Muscle of arm (tissue), 14 donors: ENCODE results near the gene CENPQ. TPM values are rescaled to one million over a fixed set of nuclear protein-coding genes. Genes with fewer than 3 reads are reported as not detected.
A peak's percentile ranks its signal among the peaks of the same experiment; 100 is the strongest.
"Not testable (repeated sequence)": the region's sequence is repeated elsewhere in the genome, so short reads cannot be mapped to it uniquely, and the experiment has no call there.

Source experiments
- DNase-seq: peaks from one replicate; pipeline ENCODE4 v3.0.0-alpha.2; 2013
- long read RNA-seq, 11 donors: transcript quantifications; one replicate each; lab custom pipeline, GENCODE V29; 2026
- polyA plus RNA-seq, 12 donors: library from polyadenylated mRNA; unstranded; fragments of 120-200 nt; gene quantifications; one replicate each; pipeline ENCODE4 v1.2.1, GENCODE V29; 2013; ENCODE audit not compliant: insufficient read length in 12 of 12

The CENPQ gene, protein sequence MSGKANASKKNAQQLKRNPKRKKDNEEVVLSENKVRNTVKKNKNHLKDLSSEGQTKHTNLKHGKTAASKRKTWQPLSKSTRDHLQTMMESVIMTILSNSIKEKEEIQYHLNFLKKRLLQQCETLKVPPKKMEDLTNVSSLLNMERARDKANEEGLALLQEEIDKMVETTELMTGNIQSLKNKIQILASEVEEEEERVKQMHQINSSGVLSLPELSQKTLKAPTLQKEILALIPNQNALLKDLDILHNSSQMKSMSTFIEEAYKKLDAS
- 10 to 100 TPM in 5 of 12 donors, 1 to 10 TPM in 6, not detected in 1; 7.6 to 13.8 (median 8.7) TPM for polyA plus RNA-seq
- long read RNA-seq, donor 1 = 0 reads
- long read RNA-seq, donor 2, partial matches to known transcripts = 0 of 2 reads
- long read RNA-seq, donor 2, other reads (novel, unspliced or antisense) = 0 of 2 reads
- long read RNA-seq, donor 3 = 0 reads
- long read RNA-seq, donor 4 = 0 reads
- long read RNA-seq, donor 5, partial matches to known transcripts = 0 of 3 reads
- long read RNA-seq, donor 5, other reads (novel, unspliced or antisense) = 0 of 3 reads
- long read RNA-seq, donor 6, partial matches to known transcripts = 0 of 1 reads
- long read RNA-seq, donor 6, other reads (novel, unspliced or antisense) = 0 of 1 reads
- long read RNA-seq, donor 7, partial matches to known transcripts = 0 of 2 reads
- long read RNA-seq, donor 7, other reads (novel, unspliced or antisense) = 0 of 2 reads
- long read RNA-seq, donor 8 = 0 reads
- long read RNA-seq, donor 9, partial matches to known transcripts = 0 of 2 reads
- long read RNA-seq, donor 9, other reads (novel, unspliced or antisense) = 0 of 2 reads
- long read RNA-seq, donor 10, partial matches to known transcripts = 0 of 1 reads
- long read RNA-seq, donor 10, other reads (novel, unspliced or antisense) = 0 of 1 reads
- long read RNA-seq, donor 11, partial matches to known transcripts = 0 of 2 reads
- long read RNA-seq, donor 11, other reads (novel, unspliced or antisense) = 0 of 2 reads

DNA sequence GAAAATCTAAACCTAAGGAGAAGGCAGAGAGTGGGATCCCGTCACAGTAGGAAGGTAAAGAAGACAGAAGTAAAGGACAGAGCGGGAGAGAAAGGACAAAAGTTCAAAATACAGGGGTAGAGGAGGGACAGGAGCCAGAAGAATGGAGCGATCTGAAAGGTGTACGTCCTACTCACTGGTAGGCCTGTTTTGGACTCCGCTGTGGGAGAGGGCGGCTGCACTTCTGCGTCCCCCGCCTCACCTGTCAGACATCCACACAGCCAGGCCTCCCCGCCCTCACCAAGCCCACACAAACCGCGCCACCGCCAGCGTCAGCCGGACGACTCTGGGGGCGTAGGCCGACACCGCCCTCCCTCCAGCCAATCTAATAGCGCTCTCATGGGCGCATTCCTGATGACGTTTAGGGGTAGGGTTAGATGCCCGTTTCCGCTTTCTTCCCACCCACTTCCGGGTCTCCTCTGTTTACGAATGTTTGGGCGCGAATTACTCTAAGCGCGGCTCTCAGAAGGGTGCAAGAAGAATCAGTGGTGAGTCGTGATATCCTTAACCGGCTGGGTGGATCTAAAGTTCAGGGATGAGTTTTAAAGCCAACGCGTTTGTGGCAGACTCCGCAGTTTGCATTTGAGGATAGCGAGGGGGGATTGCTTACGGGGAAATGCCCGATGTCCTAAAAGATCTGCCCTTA, at the start of gene CENPQ, which contains the start of gene MMUT:
CENPQ (plus strand) TSS at position 444 of the 685 bp plus-strand sequence. CDS start 6,807 bp downstream, outside the sequence.
MMUT (minus strand) TSS at position 327 of the 685 bp plus-strand sequence. CDS start 3,787 bp downstream, outside the sequence.
- DNase-seq = peak; percentile 96

DNA sequence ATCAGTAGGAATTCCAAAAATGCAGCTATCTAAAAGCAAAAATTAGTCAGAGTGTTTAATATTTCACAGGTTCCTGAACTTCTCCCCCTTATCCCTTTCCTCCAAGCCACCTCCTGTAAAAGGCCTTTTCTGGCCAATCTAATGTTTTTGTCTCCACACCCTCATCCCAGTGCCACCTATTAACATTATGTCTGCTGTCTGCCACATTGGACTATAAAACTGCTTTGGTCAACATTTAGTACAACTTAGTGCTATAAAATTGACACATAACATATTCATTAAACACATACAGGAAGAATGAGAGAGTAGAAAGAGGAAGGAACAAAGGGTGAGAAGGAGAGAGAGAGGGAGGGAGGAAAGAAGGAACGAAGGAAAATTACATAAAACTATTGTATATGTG, 47.8 kb upstream of the CENPQ start:
- no peak for DNase-seq

DNA sequence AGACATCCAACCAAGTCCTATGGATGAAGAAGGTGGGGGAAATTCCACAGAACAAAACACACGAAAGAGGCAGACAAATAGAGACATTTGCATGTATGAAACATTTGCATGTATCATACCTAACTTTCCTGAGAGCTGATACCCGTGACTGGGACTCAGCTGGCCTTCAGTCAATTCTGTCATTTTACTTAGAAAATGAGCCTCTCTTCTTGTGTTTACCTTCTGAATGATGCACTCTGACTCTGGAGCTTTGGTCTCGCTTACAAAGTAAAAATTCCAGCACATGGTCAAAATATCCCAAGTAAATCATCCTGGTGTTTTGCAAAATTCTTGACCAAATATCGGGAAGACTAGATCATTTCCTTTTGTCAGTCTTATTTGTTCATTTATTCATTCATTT, 47.0 kb upstream of the CENPQ start:
- no peak for DNase-seq

DNA sequence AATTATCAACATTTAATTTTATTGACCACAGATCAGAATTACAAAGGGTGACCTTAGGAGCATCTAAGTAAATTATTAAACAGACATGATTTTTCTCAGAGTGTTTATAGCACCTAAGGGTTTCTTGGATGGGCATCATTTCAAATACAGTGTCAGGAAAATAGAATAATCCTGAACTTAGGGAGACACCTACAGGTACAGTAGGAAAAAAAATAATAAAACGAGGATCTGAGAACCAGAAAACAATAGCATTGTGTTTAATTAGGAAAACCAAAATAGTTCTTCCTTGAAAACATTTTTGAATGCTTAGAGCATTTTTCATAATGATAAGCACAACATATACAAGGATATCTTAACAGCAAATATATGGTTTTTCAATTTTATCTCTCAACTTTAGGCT, 39.4 kb upstream of the CENPQ start:
- no peak for DNase-seq

DNA sequence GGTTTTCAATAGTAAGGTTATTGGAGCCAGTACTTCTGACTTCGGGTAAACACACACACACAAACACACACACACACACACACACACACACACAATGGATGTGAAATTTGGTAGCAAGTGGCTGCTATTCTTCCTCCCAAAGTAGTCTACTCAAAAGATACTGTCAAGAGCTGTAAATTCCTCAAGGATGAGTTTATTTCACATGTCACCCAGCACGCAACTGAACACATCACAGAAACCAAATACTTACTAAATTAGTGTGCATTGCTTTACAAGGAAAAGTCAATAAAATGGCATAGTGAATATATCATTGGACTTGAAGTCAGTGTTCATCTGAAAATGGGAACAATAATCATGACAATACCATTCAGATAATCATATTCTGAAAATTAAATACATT, 33.0 kb upstream of the CENPQ start:
- DNase-seq = no peak

DNA sequence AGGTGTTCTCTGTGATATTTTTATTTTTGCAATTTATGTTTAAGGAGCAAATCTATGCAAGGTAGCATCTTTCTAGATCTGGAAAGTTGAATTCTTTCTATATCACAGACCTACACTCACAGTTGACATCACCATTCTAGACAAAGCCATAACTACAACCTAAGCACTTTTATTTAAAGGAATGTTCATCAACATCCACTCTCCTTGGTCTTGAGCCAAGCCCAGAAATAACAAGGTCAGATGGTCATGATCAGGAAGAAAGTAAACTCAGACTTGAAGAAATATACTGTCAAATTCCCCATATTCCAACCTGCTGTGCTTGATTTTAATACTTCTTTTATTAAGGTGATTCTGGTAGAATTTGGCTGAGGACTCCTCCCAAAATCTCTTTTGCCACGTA, 32.3 kb upstream of the CENPQ start:
- DNase-seq = no peak

DNA sequence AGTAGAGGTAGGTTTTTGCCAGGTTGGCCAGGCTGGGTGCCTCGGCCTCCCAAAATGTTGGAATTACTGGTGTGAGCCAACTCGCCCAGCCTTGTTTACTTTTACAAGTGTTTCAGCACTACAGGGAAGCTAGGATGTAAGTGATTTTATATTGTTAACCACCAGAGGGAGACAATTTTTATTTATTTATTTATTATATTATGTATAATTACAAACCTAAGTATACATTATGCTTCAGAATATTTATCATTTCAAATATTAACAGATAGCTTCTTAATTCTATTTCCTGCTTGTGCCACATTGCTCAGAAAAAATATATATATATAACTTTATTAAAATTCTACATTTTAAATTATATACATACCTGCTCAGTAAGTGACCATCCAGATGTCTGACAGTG, 9.9 kb upstream of the CENPQ start:
- DNase-seq = no peak

DNA sequence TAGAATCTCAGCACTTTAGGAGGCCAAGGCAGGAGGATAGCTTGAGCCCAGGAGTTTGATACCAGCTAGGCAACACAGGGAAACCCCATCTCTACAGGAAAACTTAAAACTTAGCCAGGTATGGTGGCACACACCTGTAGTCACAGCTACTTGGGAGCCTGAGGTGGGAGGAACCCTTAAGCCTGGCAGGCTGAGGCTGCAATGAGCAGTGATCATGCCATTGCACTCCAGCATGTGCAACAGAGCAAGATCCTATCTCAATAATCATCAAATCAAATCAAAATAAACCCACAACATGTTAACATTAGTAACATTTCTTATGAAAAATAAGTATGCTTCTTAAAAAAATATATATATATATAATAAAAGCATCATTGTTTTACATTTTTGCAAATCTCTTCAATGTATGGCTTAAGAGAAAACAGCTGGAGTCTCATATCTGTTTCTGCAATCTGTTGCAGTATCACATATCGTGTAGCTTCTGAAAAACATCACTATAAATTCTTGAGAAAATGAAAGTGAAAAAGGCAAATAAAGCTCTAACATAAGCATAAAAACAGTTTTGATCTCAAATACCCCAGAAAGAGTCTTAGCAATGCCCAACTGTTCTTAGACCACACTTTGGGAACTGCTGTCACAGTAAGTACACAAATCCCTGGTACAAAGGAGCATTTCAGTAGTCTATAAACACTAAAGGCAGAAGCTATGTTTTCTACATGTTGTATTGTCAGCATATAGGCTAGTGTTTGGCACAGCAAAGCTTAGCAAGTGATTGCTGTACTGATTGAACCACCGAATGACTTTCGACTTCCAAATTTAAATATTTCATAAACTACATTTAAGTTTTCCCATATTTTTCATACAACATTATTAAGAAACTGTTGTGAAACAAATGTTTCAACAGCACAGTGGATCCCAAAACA, 8.1 kb upstream of the CENPQ start:
- no peak for DNase-seq

DNA sequence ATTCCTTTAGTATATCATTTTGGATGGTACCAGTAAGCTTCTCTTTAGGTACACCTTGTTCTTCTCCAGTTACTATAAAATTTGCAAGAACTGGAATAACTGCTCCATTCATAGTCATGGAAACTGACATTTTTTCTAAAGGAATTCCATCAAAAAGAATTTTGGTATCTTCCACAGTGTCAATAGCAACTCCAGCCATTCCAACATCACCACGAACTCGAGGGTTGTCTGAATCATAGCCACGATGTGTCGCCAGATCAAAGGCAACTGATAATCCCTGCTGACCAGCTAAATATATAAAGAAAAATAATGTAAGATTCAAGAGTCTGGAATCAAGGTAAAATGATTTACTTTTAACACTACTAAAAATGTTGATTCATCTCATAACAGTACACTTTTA, 5.4 kb upstream of the CENPQ start:
- DNase-seq = no peak

DNA sequence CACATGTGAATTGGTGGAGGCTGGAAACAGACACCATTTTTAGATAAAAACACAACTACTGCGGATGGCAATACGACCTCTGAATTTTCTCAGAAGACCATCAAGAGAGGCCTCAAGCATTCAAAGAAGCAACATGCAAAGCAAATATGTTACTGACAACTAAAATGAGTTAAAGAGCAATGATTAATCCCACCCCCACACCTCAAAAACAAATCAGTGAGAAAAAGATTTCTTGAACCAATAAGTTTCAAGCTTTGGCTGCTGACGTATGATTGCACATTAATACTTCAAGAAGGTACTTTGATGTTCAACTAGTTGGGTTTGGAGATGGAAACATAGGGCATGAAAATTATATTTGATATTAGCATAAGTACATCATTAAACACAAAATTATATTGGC, 1.1 kb upstream of the CENPQ start:
- no peak for DNase-seq

DNA sequence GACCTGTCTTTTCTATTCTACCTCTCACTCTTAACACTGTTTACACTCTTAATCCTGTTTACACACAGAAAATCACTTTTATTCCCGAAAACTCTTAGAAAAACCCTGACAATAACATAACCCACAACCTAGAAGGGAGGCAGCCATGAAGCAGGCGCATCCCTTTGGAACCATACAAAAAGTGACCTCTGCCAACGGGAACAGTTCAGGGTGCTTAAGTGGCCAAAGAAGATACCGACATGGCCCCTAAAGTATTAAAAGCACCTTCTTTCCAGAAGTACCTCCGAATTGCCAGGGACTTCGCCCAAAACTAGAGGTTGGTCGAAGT, 607 bp upstream of the CENPQ start:
- DNase-seq = no peak

DNA sequence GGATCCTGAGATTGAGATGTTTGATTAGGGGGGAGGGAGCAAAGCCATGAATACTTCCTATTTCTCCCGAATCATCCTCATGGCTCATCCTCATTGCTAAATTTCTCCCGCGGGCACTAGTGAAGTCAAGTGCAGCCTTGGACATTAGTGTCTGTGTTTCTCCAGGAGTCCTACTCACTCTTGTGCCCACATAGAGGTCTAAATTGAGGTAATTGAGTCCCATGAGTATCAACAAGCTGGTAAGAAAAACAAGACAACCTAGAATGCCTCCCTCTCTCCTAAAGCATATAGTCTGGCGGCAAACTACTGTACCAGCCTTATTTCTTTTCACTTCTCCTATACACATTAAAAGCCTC, 420 bp downstream of the CENPQ start:
- no peak for DNase-seq

DNA sequence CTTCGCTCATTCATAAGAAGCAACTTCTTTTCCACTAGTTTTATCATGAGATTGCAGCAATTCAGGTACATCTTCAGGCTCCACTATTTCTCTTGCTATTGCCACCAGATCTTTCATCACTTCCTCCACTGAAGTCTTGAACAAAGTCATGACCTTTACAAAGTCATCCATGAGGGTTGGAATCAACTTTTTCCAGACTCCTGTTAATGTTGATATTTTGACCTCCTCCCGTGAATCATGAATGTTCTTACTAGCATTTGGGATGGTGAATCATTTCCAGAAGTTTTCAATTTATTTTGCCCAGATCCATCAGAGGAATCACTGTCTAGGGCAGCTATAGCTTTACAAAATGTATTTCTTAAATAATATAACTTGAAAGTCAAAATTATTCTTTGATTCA, 1.5 kb downstream of the CENPQ start:
- no peak for DNase-seq

DNA sequence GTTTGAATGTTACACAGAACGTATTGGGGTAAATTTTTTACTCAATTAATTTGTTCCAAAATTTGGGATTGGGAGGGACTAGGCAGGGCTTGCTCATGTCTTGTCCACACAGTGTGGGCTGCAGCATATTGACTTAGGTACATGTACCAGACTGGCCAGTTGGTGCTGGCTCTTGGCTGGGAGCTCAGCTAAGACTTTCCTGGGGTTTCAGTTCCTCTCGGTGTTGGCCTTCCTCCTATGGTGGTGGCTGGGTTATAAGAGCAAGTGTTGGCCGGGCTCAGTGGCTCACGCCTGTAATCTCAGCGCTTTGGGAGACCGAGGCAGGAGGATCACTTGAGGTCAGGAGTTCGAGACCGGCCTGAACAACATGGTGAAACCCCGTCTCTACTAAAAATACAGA, 4.9 kb downstream of the CENPQ start:
- no peak for DNase-seq

DNA sequence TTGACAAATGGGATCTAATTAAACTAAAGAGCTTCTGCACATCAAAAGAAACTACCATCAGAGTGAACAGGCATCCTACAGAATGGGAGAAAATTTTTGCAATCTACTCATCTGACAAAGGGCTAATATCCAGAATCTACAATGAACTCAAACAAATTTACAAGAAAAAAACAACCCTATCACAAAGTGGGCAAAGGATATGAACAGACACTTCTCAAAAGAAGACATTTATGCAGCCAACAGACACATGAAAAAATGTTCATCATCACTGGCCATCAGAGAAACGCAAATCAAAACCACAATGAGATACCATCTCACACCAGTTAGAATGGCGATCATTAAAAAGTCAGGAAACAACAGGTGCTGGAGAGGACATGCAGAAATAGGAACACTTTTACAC, 13.4 kb downstream of the CENPQ start:
- DNase-seq = not testable (repeated sequence)

DNA sequence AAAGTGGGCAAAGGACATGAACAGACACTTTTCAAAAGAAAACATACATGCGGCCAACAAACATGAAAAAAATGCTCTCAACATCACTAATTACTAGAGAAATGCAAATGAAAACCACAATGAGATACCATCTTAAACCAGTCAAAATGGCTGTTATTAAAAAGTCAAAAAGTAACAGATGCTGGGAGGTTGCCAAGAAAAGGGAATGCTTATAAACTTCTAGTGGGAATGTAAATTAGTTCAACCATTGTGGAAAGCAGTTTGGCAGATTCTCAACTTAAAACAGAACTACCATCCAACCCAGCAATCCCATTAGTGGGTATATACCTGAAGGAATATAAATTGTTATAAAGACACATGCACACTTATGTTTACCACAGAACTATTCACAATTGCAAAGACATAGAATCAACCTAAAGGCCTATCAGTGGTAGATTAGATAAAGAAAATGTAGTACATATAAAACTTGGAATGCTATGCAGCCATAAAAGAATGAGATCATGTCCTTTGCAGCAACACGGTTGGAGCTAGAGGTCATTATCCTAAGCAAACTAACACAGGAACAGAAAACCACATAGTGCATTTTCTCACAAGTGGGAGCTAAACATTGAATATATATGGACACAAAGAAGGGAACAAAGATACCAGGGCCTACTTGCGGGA, 16.3 kb downstream of the CENPQ start:
- no peak for DNase-seq

DNA sequence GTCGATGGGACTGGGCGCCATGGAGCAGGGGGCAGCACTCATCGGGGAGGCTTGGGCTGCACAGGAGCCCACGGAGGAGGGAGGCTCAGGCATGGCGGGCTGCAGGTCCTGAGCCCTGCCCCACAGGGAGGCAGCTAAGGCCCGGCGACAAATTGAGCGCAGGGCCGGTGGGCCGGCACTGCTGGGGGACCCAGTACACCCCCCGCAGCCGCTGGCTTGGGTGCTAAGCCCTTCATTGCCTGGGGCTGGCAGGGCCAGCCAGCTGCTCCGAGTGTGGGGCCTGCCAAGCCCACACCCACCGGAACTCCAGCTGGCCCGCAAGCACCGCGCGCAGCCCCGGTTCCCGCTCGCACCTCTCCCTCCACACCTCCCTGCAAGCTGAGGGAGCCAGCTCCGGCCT, 18.7 kb downstream of the CENPQ start:
- DNase-seq = not testable (repeated sequence)

DNA sequence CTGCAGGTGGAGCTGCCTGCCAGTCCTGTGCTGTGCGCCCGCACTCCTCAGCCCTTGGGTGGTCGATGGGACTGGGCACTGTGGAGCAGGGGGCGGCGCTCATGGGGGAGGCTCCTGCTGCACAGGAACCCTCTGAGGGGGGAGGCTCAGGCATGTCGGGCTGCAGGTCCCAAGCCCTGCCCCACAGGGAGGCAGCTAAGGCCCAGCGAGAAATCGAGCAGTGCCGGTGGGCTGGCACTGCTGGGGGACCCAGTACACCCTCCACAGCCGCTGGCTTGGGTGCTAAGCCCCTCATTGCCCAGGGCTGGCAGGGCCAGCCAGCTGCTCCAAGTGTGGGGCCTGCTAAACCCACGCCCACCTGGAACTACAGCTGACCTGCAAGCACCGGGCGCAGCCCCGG, 20.2 kb downstream of the CENPQ start:
- not testable (repeated sequence) for DNase-seq

DNA sequence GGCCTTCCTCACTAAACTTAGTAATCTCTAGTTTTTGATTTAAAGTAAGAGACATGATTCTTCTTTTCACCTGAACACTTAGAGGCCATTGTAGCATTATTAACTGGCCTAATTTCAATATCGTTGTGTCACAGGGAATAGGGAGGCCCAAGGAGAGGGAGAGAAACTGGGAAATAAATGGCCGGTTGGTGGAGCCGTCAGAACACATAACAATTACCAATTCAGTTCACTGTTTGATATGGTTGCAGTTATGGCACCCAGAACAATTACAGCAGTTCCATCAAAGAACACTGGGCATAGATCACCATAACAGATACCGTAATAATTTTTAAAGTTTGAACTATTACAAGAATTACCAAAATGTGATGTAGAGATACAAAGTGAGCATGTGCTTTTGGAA, 27.5 kb downstream of the CENPQ start:
- DNase-seq = no peak

DNA sequence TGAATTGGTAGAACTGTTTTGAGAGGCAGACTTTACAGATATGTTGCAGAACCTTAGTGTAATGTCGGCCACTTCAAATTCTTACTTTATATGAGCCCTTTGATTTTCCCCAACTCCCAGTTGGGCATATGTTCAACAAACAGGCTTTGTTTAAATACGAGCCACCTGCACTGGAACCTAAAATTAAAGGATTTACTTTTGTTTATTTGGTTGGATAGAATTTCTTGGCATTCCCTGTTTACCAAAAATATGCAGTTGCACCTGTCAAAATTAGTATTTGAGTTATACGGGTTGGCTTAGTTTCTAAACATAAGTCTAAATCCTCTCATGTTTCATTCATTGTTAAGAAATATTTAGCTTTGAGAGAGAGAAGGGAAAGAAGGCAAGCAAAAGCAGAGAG, 34.1 kb downstream of the CENPQ start:
- DNase-seq = no peak

DNA sequence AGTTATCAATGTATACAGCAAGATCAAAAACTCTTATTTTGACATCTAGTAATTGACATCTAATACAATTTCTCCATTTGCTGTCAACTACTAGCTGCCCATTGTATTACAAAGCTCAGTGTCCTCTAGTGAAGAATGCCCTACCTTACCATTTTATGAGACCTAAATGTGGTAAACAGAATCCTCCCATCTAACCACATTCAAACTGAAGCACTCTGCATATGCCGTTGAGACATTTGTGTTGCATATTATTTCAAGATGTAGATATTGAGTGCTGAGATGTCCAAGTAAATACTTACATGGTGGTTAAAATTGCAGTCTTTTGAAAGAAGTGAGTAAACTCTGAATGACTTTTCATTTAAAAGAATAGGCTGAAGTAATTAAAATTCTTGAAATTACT, 36.0 kb downstream of the CENPQ start:
- DNase-seq = no peak
